Panc1 (cell line): ENCODE data around the gene RCN2. TPM values are rescaled to one million over a fixed set of nuclear protein-coding genes. Genes with fewer than 3 reads are reported as not detected.

Experiments used
- ATAC-seq: fragments of 200-7000 bp; cut with Tn5 transposase; 2 replicates; pipeline ENCODE4 v1.9.1; 2020; ENCODE audit warnings: mild to moderate bottlenecking, moderate library complexity
- BruUV-seq: library from RNA; stranded (reverse); fragments of 400-500 nt; replicated peaks from 2 replicates; lab custom pipeline; 2021; lab: Mats Ljungman, UMichigan
- CTCF ChIA-PET: fragments of 300-600 bp; sonication (Branson Sonifier 250); formaldehyde crosslinking; loops from one replicate; lab custom pipeline; 2022; ENCODE audit warnings: antibody characterized with exemption; lab: Charles Lee
- POLR2A ChIA-PET: fragments of 300-600 bp; sonication (Branson Sonifier 250); formaldehyde crosslinking; loops from one replicate; lab custom pipeline; 2022; ENCODE audit warnings: antibody characterized with exemption; lab: Charles Lee
- DNase-seq: peaks from one replicate; pipeline ENCODE4 v3.0.0-alpha.2; 2010; ENCODE audit warnings: low read depth, low spot score
- H3K27ac ChIP-seq: 2 replicates; pipeline ENCODE4 v1.5.1; 2011; ENCODE audit warnings: mild to moderate bottlenecking, low read length, inconsistent platforms
- H3K27me3 ChIP-seq: fragments of 200-500 bp; sonication (Bioruptor generic); 2 replicates; pipeline ENCODE4 v1.6.0; 2014; ENCODE audit warnings: low read length, inconsistent platforms; ENCODE audit not compliant: control insufficient read depth, insufficient read depth
- H3K36me3 ChIP-seq: fragments of 200-500 bp; sonication (Bioruptor generic); 2 replicates; pipeline ENCODE4 v1.5.1; 2014; ENCODE audit warnings: inconsistent platforms, mild to moderate bottlenecking, low read length, moderate library complexity; ENCODE audit not compliant: control insufficient read depth, insufficient read depth
- H3K4me1 ChIP-seq: 2 replicates; pipeline ENCODE4 v1.5.1; 2011; ENCODE audit warnings: inconsistent platforms, mild to moderate bottlenecking, low read length, moderate library complexity; ENCODE audit not compliant: control insufficient read depth, insufficient read depth
- H3K4me3 ChIP-seq, 2 experiments: 2 replicates each; pipeline ENCODE4 v1.5.1; 2011 to 2012; ENCODE audit warnings: low read depth in 2 of 2, low read length in 2 of 2, mild to moderate bottlenecking in 2 of 2, inconsistent platforms in 1 of 2, moderate library complexity in 1 of 2
- H3K9me3 ChIP-seq: fragments of 200-500 bp; sonication (Bioruptor generic); 2 replicates; pipeline ENCODE4 v1.5.1; 2014; ENCODE audit warnings: low read depth, mild to moderate bottlenecking, inconsistent platforms, low read length, moderate library complexity; ENCODE audit not compliant: control insufficient read depth, insufficient read depth
- CTCF ChIP-seq: fragments of 450-650 bp; IDR thresholded peaks from 2 replicates; pipeline ENCODE4 v1.5.1; 2017; ENCODE audit warnings: mild to moderate bottlenecking
- POLR2AphosphoS5 ChIP-seq: IDR thresholded peaks from 2 replicates; pipeline ENCODE4 v1.6.1; 2012; ENCODE audit warnings: mild to moderate bottlenecking, low read depth, low read length, moderate library complexity
- REST ChIP-seq, 2 experiments: IDR thresholded peaks; 2 replicates each; pipeline ENCODE4 v1.6.1; 2011 to 2012; ENCODE audit warnings: low read depth in 2 of 2, control low read depth in 1 of 2, low read length in 1 of 2, mild to moderate bottlenecking in 1 of 2, moderate library complexity in 1 of 2; ENCODE audit not compliant: insufficient read depth in 1 of 2
- SIN3A ChIP-seq: IDR thresholded peaks from 2 replicates; pipeline ENCODE4 v1.6.1; 2012; ENCODE audit warnings: low read depth, mild to moderate bottlenecking, low read length, moderate library complexity, borderline replicate concordance; ENCODE audit not compliant: insufficient read depth
- TCF7L2 ChIP-seq: IDR thresholded peaks from 2 replicates; pipeline ENCODE4 v1.6.1; 2011; ENCODE audit warnings: mild to moderate bottlenecking, low read depth, low read length, inconsistent platforms
- in situ Hi-C: cut with HindIII; loops from 2 replicates; pipeline ENCODE4 v1.10.0; 2016; ENCODE audit warnings: low sequenced_read_pairs, low pct_unique_long_range_greater_than_20kb
- intact Hi-C: fragments of 100-400 bp; cut with micrococcal nuclease; formaldehyde crosslinking; loops from one replicate; pipeline ENCODE4 v1.10.0; 2022; ENCODE audit not compliant: unreplicated experiment
- total RNA-seq: library from RNA; stranded (reverse); gene quantifications from one replicate; pipeline ENCODE4 v1.2.1, GENCODE V29; 2021; ENCODE audit not compliant: unreplicated experiment

The RCN2 gene
- total RNA-seq, 1 experiment from 2014 or later = 60.7 TPM

GRCh38 chr15:76951220-76951619 lies 19.7 kb downstream of the RCN2 start:
- TF ChIP-seq TCF7L2 (no peak), CTCF (no peak), POLR2AphosphoS5 (no peak), REST (IDR thresholded peaks at IDR 0.05; ENCODE audit: insufficient read depth in 1 of 2, low read depth in 2 of 2, low read length in 1 of 2) (no peak), SIN3A (no peak)
- H3K36me3 ChIP-seq = peaks cover 17% of the 10 kb centered on the region; the same call in 1 of the 2 replicates
- no peaks in the 10 kb centered on the region for H3K4me1 ChIP-seq
- H3K27me3 ChIP-seq = no peaks in the 10 kb centered on the region
- in situ Hi-C loops = no loop called here
- intact Hi-C loops = no loop called here
- H3K27ac ChIP-seq = no peak overlapping the region
- BruUV-seq = no TSS peak
- ATAC-seq (no peak), DNase-seq (no peak)
- ChIA-PET CTCF (no interaction called here), POLR2A (no interaction called here)
- H3K4me3 ChIP-seq = no peak overlapping the region
- H3K9me3 ChIP-seq = no peaks in the 10 kb centered on the region

GRCh38 chr15:76953913-76954312 lies 22.4 kb downstream of the RCN2 start:
- CTCF ChIA-PET = no interaction called here
- intact Hi-C loops (no loop called here), in situ Hi-C loops (no loop called here)
- Histone ChIP-seq H3K4me1 (no peaks in the 10 kb centered on the region), H3K27ac (no peak overlapping the region), H3K4me3 (no peak overlapping the region), H3K27me3 (no peaks in the 10 kb centered on the region), H3K9me3 (no peaks in the 10 kb centered on the region), H3K36me3 (peaks cover 8% of the 10 kb centered on the region; the same call in 1 of the 2 replicates)
- no TSS peak for BruUV-seq
- TF ChIP-seq SIN3A (no peak), CTCF (no peak), TCF7L2 (no peak), POLR2AphosphoS5 (no peak), REST (IDR thresholded peaks at IDR 0.05; ENCODE audit: insufficient read depth in 1 of 2, low read depth in 2 of 2, low read length in 1 of 2) (no peak)
- no peak for ATAC-seq
- POLR2A ChIA-PET = no interaction called here
- DNase-seq = no peak
